Pericardium fibroblast (primary cell): ENCODE results near the gene CDX2. TPM values are rescaled to one million over a fixed set of nuclear protein-coding genes. Genes with fewer than 3 reads are reported as not detected.

Source experiments
- total RNA-seq: library from RNA; depleted of rRNA; stranded (reverse); fragments of >200 nt; gene quantifications from 2 replicates; pipeline ENCODE4 v1.2.3, GENCODE V29; 2015

The CDX2 gene, protein sequence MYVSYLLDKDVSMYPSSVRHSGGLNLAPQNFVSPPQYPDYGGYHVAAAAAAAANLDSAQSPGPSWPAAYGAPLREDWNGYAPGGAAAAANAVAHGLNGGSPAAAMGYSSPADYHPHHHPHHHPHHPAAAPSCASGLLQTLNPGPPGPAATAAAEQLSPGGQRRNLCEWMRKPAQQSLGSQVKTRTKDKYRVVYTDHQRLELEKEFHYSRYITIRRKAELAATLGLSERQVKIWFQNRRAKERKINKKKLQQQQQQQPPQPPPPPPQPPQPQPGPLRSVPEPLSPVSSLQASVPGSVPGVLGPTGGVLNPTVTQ
- total RNA-seq, result not detected in 2 replicates

DNA sequence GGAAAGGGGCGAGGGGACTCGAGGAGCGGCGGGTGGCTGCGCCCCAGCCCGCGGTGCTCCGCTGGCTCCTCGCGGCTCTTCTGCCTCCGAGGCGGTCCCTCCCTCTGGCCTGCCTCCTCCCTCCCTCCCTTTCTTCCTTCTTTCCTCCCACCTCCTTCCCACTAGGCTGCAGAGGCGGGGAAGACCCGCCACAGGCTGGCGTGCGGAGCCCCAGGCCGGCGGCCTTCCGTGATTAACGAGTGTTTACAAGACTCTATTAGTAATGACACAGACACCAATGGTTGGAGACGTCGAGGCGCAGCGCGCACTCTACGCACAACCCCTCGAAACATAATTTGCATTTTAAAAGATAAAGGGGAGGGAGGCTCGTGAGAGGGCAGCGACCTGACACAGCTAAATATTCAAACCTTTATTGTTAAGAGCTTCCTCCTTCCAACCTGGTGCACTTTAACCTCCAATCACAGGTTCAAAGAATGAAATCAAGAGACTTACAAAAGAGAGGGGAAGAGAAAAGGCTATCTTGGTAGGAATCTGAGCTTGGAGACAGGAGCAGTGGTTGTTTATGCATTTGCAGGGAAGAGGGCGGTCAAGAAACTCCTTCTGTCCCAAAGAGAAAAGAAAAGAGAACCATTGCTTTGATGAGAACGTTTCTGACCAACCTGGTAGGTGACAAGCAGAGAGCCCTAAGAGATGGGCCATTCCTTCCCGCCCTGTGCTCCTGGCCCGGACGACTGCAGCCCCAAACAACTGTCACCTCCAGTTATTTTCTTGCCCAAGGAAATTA lies at the start of gene CDX2:
TSS of gene CDX2 (minus strand) at position 234 of the 784 bp plus-strand sequence. CDS start 309 bp downstream, outside the sequence.

DNA sequence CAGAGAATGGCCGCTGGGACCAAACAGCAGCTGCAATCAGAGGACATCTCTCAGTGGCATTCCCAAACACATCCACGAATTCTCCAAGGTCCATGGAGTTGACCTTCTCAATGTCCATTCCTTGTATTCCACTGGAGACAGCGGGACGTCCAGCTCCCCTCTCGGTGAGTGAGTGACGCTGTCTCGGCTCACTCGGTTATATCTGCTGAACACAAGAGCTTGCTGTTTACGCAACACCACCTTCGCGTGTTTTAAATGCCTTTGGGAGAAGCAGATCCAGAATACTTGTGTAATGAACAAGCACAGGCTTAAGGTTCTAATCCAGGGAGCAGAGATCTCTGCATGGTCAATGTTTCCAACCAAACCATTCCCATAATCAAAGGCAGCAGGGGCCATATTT lies 19.4 kb upstream of the CDX2 start, which contains the start of gene URAD:
TSS of gene URAD (minus strand) at position 174 of the 400 bp plus-strand sequence. CDS start at position 118, 56 bp downstream.

DNA sequence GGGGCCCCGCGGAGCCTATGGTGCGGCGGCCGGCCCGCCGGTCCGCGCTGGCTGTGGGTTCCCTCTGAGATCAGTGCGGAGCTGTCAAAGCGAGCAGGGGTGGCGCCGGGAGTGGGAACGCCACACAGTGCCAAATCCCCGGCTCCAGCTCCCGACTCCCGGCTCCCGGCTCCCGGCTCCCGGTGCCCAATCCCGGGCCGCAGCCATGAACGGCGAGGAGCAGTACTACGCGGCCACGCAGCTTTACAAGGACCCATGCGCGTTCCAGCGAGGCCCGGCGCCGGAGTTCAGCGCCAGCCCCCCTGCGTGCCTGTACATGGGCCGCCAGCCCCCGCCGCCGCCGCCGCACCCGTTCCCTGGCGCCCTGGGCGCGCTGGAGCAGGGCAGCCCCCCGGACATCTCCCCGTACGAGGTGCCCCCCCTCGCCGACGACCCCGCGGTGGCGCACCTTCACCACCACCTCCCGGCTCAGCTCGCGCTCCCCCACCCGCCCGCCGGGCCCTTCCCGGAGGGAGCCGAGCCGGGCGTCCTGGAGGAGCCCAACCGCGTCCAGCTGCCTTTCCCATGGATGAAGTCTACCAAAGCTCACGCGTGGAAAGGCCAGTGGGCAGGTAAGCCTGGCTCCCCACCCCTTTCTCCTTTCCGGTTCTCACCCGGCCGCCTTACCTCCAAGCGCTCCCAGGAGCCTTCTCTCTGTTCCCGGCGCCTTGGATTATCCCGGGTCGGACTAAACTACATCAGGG lies 49.0 kb downstream of the CDX2 start, which contains the start of gene PDX1:
TSS of gene PDX1 (plus strand) at position 67 of the 743 bp plus-strand sequence. CDS start at position 206, 139 bp downstream.

Other genes with a start within 250 kb of the CDX2 start
- gene GSX1, start 176.8 kb downstream of the CDX2 start, total RNA-seq, result not detected in 2 replicates
- not detected in 2 replicates for gene PDX1, start 49.3 kb downstream of the CDX2 start, total RNA-seq
- gene URAD, start 19.4 kb upstream of the CDX2 start, total RNA-seq, result not detected in 2 replicates
- gene FLT3, start 131.3 kb upstream of the CDX2 start, total RNA-seq, result not detected in 2 replicates
- gene PAN3, start 169.2 kb upstream of the CDX2 start, total RNA-seq, result 13.7 and 15.9 TPM in 2 replicates